Activated naive CD4-positive, alpha-beta T cell (primary cell): Measurements from ENCODE around the gene TRIM27.
"Not testable (repeated sequence)": the region's sequence is repeated elsewhere in the genome, so short reads cannot be mapped to it uniquely, and the experiment has no call there.

Source experiments
- DNase-seq, 4 experiments: peaks; one replicate each; lab custom pipeline; 2025; lab: John Stamatoyannopoulos, UW

The TRIM27 gene

DNA sequence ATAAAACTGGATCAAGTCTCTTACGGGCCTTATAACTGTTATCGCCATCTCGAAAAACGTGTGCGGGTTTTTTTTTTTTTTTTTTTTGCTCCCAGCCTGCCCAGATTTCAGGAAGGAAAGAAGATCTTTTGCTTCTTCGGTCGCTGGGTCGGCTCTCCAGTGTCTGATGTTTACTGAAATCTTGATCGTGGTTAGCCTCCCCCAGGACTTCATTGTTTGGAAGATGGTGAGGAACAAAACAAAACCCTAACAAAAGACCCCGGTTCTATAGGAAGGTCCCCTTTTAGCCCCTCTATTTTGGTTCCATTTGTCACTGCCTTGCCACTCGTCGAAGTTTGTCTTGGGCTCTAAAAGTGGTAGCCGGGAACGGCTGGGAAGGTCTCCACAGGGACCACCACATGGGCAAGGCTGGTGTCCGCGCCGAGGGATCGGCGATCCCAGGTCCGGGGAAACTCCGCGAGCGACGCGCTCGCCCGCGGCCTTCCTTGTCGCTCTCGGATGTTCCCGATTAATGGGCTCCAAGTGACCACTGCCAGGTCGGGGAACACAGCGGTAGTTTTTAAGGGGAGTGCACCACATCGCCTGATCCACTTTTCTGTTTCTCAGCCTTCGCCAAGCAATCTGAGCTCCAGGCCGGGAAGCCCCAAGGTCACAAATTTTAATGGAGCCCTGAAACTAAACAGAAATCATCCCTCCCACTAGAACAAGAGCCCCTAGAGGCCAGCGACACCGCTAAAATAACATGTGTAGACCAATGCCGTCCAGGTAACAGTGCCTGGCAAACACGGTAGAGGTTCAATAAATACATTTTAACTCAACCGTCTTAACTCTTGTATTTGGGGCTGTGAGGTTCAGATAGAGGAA lies 27.0 kb downstream of the TRIM27 start:
- DNase-seq: peak in 3 of 4 experiments; percentile 6 to 30 (median 14)

DNA sequence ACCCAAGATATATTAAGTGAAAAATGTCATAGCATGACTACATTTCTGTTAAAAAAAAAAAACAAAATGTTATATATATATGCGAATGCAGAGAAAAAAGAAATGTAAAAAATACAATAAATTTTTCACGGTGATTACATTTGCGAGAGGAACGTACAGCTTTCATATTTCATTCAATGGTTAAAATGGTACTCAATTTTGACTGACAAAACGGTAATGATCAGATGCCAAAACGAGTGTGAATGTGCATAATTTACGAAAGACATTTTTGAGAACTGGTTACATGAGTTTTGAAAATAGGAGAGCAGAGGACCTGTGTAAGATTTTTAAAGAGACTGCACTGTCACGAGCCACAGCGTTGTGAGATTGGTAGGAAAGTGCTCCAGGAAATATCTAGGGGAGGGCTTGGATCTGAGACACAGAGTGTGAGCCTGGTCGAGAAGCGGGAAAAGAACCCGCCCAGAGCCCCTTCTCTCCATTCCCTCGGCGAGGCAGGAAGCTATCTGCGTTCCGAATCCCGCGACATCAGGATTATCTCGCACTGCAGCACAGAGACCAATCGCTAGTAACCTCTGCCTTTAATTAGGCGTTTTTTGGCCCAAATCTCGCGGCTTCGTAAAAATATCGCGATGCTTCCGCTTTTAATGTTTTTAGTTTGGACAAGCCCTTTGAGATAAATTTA lies 28.5 kb downstream of the TRIM27 start:
- peak; percentile 64 to 79 (median 73) for DNase-seq

DNA sequence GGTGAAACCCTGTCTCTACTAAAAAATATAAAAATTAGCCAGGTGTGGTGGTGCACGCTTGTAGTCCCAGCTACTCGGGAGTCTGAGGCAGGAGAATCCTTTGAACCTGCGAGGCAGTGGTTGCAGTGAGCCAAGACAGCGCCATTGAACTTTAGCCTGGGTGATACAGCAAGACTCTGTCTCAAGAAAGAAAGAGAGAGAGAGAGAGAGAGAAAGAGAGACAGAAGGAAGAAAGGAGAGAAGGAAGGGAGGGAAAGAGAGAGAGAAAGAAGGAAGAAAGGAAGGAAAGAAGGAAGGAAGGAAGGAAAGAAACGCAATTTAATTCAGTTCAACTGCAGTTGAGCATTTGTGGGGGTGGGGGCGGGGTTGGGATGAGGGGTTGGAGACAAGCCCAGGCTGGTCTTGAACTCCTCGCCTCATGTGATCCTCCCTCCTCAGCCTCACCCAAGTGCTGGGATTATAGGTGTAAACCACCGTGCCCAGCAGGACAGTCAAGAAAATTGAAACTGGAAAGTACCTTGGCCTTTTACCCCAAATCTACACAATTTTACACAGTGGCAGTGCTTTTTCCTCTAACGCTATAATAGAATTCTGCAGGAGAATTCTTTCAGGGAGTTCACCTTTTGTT lies 30.5 kb downstream of the TRIM27 start:
- DNase-seq: no peak

- DNase-seq: no peak
Observed at GRCh38 chr6:28892525-28892924, 31.3 kb downstream of the TRIM27 start.

- DNase-seq: no peak
Observed at GRCh38 chr6:28887796-28888496, 35.8 kb downstream of the TRIM27 start.

GRCh38 chr6:28886079-28886439 lies 37.7 kb downstream of the TRIM27 start:
- DNase-seq: no peak

GRCh38 chr6:28884423-28885131 lies 39.2 kb downstream of the TRIM27 start:
- DNase-seq: peak in 3 of 4 experiments; percentile 13 to 62 (median 40)

- DNase-seq: peak; percentile 25 to 43 (median 38)
Observed at GRCh38 chr6:28880894-28881780, 42.6 kb downstream of the TRIM27 start.

DNA sequence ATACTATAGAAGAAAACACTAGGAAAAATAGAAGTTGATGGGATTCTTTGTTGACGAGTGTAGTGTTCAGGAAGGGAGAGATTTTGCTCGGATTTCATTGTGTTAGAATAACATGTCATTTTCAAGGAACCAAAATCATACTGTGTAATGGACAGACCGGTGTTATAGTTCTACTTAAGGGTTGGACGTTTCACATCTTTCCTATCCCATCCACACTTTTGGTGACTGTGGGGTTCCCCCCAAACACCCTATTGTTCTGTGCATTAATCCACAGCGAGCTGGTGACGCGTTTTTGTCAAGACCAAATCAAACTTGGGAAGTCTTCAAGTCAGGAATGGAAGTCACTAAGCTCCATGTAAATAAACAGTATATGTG lies 43.3 kb downstream of the TRIM27 start:
- DNase-seq: no peak

DNA sequence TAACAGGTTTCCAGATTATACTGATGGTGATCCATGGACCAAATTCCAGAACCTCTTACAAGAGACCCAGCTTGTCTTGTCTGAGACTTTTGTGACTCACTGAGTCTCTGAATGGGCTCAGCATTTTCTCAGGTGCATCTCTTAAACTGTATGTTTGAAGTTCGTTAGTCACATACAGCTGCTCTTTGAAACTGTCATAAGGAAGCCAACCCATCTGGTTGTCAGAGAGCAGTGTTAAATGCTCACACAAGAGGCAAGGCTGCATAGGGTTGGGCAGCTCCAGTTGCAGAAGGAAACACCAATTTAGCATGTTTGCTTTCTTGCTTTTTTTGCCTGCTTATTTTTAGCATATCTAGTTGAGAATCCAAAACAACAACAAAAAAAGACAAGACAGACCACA lies 47.1 kb downstream of the TRIM27 start:
- no peak for DNase-seq

GRCh38 chr6:28875191-28875747 lies 48.5 kb downstream of the TRIM27 start:
- DNase-seq: no peak

DNA sequence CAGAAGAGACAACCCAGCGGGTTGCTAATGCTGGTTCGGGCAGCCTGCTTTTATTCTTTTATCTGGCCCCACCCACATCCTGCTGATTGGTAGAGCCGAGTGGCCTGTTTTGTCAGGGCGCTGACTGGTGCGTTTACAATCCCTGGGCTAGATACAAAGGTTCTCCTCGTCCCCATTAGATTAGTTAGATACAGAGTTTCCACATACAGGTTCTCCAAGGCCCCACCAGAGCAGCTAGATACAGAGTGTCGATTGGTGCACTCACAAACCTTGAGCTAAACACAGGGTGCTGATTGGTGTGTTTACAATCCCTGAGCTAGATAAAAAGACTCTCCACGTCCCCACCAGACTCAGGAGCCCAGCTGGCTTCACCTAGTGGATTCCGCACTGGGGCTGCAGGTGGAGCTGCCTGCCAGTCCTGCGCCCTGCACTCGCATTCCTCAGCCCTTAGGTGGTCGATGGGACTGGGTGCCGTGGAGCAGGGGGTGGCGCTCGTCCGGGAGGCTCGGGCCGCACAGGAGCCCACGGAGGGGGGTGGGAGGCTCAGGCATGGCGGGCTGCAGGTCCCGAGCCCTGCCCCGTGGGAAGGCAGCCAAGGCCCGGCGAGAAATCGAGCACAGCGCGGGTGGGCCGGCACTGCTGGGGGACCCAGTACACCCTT lies 51.5 kb downstream of the TRIM27 start:
- DNase-seq: not testable (repeated sequence)

DNA sequence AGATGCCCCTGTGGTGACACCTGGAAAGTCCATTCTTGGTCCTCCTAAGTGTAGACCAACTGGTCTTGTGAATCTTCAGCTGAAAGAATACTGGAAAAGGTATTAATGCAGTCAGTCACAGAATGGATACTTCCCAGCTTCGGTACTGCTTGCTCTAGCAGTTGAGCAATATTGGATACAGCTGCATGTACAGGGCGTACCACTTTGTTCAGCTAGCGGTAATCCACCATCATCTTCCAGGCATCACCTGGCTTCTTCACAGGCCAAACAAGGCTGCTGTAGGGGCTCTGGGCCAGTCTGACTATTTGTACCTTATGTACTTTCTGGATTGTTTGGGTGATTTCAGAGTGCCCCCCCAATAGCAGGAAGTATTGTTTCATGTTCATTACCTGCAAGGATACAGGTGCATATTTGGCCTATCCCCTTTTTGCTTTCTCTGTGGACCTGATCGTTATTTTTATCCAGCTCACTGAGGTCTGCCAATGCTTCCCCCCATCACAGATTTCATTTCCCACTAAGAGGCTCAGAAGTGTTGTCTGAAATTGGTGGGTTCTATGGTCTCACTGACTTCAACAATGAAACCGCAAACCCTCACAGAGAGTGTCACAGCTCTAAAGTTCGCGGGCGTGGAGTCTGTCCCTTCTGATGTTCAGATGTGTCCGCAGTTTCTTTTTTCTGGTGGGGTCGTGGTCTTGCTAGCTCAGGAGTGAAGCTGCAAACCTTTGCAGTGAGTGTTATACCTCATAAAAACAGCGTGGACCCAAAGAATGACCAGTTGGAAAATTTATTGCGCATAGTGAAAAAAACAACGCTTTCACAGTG lies 52.2 kb downstream of the TRIM27 start:
- no peak for DNase-seq

- no peak for DNase-seq
Observed at GRCh38 chr6:28868873-28869272, 54.9 kb downstream of the TRIM27 start.

DNA sequence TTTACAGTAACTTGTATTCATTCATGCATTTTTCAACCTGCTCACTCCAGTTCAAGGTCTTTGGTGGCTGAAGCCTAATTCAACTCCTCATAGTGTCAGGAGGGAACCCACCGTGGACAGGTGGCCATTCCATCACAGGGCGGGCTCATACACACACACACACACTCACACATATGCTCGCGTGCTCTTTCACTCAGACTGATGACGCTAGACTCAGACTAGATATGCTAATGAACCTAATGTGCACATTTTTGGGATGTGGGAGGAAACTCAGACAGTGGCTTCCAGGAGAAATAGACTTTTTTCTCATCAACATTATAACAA lies 56.7 kb downstream of the TRIM27 start:
- DNase-seq: no peak

DNA sequence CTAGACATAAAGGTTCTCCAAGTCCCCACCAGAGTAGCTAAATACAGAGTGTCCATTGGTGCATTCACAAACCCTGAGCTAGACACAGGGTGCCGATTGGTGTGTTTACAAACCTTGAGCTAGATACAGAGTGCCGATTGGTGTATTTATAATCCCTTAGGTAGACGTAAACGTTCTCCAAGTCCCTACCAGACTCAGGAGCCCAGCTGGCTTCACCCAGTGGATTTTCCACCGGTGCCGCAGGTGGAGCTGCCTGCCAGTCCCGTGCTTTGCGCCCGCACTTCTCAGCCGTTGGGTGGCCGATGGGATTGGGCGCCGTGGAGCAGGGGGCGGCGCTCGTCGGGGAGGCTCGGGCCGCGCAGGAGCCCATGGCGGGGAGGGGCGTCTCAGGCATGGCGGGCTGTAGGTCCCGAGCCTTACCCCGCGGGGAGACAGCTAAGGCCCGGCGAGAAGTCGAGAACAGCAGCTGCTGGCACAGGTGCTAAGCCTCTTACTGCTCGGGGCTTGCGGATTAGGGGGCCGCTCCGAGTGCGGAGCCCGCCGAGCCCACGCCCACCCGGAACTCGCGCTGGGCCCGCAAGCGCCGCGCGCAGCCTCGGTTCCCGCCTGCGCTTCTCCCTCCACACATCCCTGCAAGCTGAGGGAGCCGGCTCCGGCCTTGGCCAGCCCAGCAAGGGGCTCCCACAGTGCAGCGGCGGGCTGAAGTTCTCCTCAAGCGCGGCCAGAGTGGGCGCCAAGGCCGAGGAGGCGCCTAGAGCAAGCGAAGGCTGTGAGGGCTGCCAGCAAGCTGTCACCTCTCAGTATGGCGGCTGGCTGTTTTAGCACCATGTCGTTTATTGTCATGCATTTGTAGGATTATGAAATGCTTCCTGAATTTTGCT lies 57.3 kb downstream of the TRIM27 start:
- DNase-seq: peak; percentile 56 to 68 (median 66)

DNA sequence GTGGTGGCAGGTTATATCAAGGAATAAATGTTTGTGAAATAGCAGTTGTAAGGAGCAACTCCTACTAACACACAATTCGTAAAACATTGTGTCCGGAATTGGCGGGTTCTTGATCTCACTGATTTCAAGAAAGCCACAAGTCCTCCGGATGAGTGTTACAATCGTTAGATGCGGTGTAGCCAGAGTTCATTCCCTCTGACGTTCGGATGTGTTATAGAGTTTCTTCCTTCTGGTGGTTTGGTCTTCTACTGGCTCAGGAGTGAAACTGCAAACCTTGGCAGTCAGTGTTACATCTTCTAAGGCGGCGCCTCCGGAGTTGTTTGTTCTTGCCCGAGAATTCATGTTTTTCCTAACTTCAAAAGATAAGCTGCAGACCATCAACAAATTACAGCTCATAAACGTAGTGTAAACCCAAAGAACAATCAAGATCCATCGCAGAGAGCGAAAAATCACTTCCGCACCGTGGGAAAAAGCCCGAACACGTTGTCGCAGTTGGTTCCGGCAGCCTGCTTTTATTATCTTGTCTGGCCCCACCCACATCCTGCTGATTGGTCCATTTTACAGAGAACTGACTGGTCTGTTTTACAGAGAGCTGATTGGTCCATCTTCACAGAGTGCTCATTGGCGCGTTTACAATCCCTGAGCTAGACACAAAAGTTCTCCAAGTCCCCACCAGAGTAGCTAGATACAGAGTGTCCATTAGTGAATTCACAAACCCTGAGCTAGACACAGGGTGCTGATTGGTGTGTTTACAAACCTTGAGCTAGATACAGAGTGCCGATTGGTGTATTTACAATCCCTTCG lies 58.2 kb downstream of the TRIM27 start:
- DNase-seq: peak in 2 of 4 experiments; percentile 21 to 32
